AG04449 (cell line): ENCODE data around the gene THRB.
A peak's percentile ranks its signal among the peaks of the same experiment; 100 is the strongest.

Experiments
- CTCF ChIA-PET: fragments of 350-600 bp; formaldehyde crosslinking; extraction: SDS; loops from one replicate; lab custom pipeline; 2021; ENCODE audit warnings: antibody characterized with exemption; lab: Yijun Ruan, JAX
- POLR2A ChIA-PET: fragments of 400-600, 350-600 bp; formaldehyde crosslinking; extraction: SDS; loops from one replicate; lab custom pipeline; 2020; ENCODE audit warnings: antibody characterized with exemption, inconsistent platforms; lab: Yijun Ruan, JAX
- DNase-seq: peaks from one replicate; pipeline ENCODE4 v3.0.0-alpha.2; 2010; ENCODE audit warnings: low read depth, low spot score
- H3K4me3 ChIP-seq: 2 replicates; pipeline ENCODE4 v1.5.1; 2011; ENCODE audit warnings: low read depth, mild to moderate bottlenecking, control low read depth, low read length
- TF ChIP-seq, protein P1 (sequence below): IDR thresholded peaks from one replicate; pipeline ENCODE4 v1.5.1; 2011; ENCODE audit warnings: mild to moderate bottlenecking, moderate library complexity, low read length, control low read depth, inconsistent platforms; ENCODE audit not compliant: insufficient read depth; ENCODE audit errors: missing control alignments

Gene THRB

DNA sequence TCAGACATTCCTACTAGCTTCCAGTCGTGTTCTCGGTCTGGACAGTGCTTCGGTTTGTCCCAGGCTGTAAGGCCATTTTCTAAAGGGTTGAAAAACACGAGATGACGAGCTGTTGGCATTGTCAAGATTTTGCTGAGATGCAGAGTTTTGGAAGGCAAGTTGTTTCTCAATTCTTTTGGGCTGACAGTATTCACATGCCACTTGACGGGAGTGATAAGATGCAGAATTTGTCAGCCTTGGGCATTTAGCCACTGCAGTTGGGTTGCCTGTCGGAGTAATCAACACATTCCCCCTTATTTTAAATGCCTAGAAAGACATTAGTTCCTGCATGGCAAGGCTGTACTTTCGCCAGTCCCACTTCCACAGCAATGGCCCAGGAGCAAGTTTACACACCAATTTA lies 304.4 kb downstream of the THRB start:
- TF ChIP-seq, protein P1, sequence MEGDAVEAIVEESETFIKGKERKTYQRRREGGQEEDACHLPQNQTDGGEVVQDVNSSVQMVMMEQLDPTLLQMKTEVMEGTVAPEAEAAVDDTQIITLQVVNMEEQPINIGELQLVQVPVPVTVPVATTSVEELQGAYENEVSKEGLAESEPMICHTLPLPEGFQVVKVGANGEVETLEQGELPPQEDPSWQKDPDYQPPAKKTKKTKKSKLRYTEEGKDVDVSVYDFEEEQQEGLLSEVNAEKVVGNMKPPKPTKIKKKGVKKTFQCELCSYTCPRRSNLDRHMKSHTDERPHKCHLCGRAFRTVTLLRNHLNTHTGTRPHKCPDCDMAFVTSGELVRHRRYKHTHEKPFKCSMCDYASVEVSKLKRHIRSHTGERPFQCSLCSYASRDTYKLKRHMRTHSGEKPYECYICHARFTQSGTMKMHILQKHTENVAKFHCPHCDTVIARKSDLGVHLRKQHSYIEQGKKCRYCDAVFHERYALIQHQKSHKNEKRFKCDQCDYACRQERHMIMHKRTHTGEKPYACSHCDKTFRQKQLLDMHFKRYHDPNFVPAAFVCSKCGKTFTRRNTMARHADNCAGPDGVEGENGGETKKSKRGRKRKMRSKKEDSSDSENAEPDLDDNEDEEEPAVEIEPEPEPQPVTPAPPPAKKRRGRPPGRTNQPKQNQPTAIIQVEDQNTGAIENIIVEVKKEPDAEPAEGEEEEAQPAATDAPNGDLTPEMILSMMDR: no peak
- POLR2A ChIA-PET: no interaction called here
- CTCF ChIA-PET: no interaction called here
- no peak overlapping the region for H3K4me3 ChIP-seq
- no peak for DNase-seq

DNA sequence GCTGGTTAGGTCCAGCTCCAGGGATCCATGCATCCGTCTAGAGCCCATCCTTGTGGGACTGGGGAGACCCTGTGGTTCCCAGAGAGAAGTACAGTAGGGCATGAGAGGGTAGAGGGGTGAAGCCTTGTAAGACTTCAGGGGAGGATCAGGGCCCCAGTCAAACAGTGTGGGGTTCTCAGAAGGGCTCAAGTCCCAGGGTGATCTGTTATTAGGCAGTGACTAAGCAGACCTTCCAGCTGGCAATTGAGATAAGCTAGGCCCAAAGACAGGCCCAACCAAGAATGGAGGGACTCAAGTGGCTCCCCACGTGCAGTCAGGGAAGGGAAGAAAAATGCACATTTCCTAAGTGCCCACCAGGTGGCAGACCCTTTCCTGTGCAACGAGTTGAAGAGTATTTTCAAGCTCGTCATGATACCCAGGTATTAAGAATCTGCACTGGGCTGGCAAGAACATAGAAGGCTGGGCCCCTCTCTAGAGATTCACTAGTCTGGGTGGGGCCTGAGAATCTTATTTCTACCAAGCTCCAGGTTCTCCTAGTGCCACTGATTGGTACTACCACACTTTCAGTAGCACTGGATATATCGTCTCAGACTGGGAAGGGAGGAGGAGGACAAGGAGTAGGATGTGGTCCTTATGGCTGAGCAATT lies 308.8 kb downstream of the THRB start:
- CTCF ChIA-PET: interaction anchor here (0.7 to 3.8 kb wide), 28 partner anchors 9 to 297 kb away, joined by 3 to 61 read pairs (median 4); no protein-coding TSS in a partner anchor
- POLR2A ChIA-PET: interaction anchor here (0.5 to 1.0 kb wide), 2 partner anchors 56 to 269 kb away, joined by 3 read pairs; partner anchors contain the start of genes NKIRAS1 and RPL15
- DNase-seq: peak; percentile 10
- no peak overlapping the region for H3K4me3 ChIP-seq
- TF ChIP-seq, protein P1: peak; percentile 64

DNA sequence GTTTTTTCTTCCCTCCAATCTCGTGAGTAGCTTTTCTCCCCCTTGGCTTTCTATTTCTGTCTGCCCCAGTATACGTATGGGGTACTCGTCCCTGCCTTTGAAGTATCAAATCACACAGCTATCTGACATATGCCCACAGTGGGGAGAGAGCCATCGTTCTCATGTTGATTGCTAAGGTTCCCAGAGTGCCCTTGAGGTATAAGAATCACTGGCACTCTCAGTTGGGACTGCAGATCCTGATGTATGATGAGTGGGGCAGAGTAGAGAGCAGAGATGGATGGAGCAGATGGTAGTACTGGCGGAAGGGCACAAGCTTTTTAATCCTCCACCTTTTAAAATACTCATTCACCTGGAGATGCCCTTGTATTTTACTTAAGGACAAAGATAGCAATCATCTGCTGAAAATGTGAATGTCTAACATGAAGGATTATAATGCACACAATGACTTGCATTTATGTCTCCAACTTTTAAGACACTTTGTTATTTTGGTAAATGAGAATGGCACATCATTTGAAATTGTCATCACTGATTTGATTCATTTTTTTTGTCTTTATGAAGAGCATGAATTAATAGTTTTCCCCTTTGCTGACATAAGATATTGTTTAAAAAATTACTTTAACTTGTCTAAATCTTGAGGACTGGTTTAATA lies 310.0 kb downstream of the THRB start:
- no peak for DNase-seq
- CTCF ChIA-PET: interaction anchor here (1.0 to 3.8 kb wide), 5 partner anchors 27 to 186 kb away, joined by 3 to 61 read pairs (median 18); no protein-coding TSS in a partner anchor
- H3K4me3 ChIP-seq: no peak overlapping the region
- POLR2A ChIA-PET: no interaction called here
- TF ChIP-seq, protein P1: no peak

DNA sequence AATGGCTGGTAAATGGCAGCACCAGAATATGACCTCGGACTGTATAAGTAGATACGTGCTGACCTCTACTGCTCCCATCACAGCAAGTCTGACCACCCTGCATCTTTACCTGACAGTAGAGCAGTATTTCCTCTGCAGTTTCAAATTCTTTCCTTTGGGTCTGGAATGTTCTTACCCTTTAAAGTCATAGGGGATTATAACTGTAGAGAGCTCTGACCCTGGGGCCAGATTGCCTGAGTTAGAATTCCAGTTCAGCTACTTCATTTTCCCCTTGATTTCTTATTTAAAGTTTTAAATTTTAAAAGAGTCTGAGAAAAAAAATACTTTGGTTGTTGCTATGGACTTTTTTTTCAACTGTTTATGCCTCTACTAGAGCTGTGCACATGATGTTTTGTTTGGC lies 311.9 kb downstream of the THRB start:
- ChIA-PET POLR2A (no interaction called here), CTCF (interaction anchor here (1.4 kb wide), 1 partner anchor 54 kb away, joined by 5 read pairs; no protein-coding TSS in a partner anchor)
- no peak for DNase-seq
- TF ChIP-seq, protein P1: no peak
- H3K4me3 ChIP-seq: no peak overlapping the region

DNA sequence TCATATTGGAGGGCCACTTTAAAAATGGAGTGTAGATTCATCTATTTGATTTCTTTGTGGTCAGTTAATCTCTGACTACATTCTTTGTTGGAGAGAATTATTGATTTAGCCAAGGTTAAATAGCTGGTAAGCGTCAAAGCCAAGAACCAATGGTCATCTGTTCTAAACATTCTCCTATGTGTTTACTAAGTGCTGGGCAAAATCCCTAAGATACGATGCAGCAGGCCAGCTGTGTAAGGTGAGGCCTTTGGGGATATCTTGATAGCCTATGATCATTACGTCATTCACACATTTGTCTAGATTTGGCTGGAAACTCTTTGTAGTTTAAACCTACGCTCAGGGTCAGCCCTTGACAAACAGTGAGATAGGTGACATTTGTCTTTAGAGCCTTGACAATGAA lies 313.4 kb downstream of the THRB start:
- DNase-seq: no peak
- ChIA-PET CTCF (interaction anchor here (0.8 to 1.3 kb wide), 2 partner anchors 84 to 182 kb away, joined by 3 to 4 read pairs; no protein-coding TSS in a partner anchor), POLR2A (no interaction called here)
- TF ChIP-seq, protein P1: no peak
- no peak overlapping the region for H3K4me3 ChIP-seq

DNA sequence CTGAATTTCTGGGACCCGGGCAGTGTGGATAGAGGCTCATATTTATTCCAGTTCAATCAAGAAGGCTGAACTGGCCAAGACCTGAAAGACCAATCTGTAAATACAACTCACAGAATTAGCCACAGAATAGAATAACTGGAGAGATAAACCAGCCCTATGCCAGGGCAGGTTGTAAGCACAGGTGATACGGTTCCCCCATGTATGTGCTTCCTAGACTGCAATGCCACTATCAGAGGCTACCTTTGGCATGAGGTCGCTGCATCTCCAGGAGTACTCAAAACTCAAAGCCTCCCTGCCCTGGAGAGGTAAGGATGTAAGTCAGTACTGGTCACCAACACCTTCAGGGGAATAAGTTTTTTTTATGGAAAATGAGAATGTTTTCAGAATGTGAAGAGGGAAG lies 314.0 kb downstream of the THRB start:
- TF ChIP-seq, protein P1: no peak
- no peak for DNase-seq
- POLR2A ChIA-PET: no interaction called here
- H3K4me3 ChIP-seq: no peak overlapping the region
- CTCF ChIA-PET: interaction anchor here (0.8 to 1.3 kb wide), 2 partner anchors 84 to 181 kb away, joined by 3 to 4 read pairs; no protein-coding TSS in a partner anchor
